ENCODE results near the gene DCAF4L1. TPM values are rescaled to one million over a fixed set of nuclear protein-coding genes. Genes with fewer than 3 reads are reported as not detected.

DCAF4L1 gene
- total RNA-seq, 1 experiment from 2014 or later: 0.41 TPM

DNA sequence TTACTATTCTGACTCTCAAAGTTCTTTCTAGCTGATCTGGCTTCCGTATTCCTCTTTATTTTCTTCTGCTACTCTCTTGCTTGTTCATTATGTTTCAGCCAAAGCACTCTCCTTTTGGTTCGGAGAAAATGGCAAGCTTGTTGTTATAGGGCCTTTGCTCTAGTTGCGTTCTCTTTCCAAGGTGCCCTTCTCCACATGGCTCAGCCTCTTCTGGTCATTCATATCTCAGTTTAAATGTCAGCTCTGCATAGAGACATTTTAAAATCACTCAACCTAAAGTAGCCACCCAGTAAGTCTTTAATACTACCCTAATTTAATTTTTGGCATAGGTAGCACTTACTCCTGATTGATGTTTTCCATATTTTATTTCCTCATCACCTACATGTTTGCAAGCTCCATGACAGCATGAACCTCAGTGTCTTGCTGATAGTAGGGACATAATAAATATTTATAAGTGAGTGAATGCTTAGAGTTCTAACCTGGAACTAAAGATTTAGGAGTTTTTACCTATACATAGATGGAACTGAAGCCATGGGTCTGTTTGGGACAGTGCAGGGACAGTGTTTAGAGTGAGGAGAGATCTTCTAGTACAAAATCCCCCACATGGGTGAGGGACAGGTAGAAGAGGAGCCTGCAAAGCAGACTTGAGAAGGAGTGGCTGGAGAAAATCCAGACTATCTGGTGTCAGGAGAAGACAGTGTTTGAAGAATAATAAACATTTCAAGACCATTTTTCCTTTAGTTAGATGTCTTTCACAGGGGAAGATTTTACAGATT, 26.6 kb downstream of the DCAF4L1 start:
- ChIA-PET POLR2A (ENCODE audit: low non-redundant PET) (no interaction called here), CTCF (no interaction called here)
- no peak for DNase-seq (ENCODE audit: low spot score)
- Histone ChIP-seq H3K27me3 (replicated peaks; ENCODE audit: insufficient read depth, low read depth, low read length, poor library complexity) (no peaks in the 10 kb centered on the region), H3K9me3 (ENCODE audit: low read depth, low read length, poor library complexity, severe bottlenecking) (no peaks in the 10 kb centered on the region), H3K4me1 (ENCODE audit: insufficient read depth, low read length, poor library complexity, severe bottlenecking) (no peaks in the 10 kb centered on the region), H3K36me3 (ENCODE audit: insufficient read depth, low read length, poor library complexity, severe bottlenecking) (no peaks in the 10 kb centered on the region), H3K27ac (ENCODE audit: low read depth, low read length, poor library complexity, severe bottlenecking) (no peak overlapping the region), H3K4me3 (ENCODE audit: low read depth, low read length, poor library complexity, severe bottlenecking) (no peak overlapping the region)
- no TSS peak for BruUV-seq (replicated peaks)
- TF ChIP-seq, protein P1, sequence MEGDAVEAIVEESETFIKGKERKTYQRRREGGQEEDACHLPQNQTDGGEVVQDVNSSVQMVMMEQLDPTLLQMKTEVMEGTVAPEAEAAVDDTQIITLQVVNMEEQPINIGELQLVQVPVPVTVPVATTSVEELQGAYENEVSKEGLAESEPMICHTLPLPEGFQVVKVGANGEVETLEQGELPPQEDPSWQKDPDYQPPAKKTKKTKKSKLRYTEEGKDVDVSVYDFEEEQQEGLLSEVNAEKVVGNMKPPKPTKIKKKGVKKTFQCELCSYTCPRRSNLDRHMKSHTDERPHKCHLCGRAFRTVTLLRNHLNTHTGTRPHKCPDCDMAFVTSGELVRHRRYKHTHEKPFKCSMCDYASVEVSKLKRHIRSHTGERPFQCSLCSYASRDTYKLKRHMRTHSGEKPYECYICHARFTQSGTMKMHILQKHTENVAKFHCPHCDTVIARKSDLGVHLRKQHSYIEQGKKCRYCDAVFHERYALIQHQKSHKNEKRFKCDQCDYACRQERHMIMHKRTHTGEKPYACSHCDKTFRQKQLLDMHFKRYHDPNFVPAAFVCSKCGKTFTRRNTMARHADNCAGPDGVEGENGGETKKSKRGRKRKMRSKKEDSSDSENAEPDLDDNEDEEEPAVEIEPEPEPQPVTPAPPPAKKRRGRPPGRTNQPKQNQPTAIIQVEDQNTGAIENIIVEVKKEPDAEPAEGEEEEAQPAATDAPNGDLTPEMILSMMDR (conservative IDR thresholded peaks at IDR 0.05; ENCODE audit: low read depth, low read length): no peak
- no peak for TF ChIP-seq EZH2 (IDR thresholded peaks at IDR 0.05; ENCODE audit: borderline replicate concordance, low read depth, low read length, poor library complexity, severe bottlenecking)
- intact Hi-C loops (cut with micrococcal nuclease; ENCODE audit: unreplicated experiment): no loop called here

DNA sequence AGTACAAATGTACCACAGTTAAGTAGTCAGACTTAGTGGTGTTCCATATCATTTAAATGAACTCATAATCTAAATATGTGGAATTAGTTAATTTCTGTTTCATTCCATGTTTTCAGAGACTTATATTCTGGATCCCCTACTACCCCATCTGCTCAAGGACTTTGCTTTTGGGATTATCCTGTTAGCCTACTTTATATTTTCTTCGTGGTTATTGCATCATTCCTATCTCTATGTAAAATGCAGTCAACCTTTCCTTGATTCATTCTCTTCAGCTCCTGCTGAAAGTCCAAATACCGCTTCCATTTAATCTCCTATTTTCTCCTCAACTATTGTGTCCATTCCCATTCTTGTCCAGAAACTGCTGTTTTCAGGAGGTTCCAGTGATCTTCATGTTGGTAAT, 33.9 kb downstream of the DCAF4L1 start:
- Histone ChIP-seq H3K27ac (ENCODE audit: low read depth, low read length, poor library complexity, severe bottlenecking) (no peak overlapping the region), H3K4me1 (ENCODE audit: insufficient read depth, low read length, poor library complexity, severe bottlenecking) (no peaks in the 10 kb centered on the region), H3K9me3 (ENCODE audit: low read depth, low read length, poor library complexity, severe bottlenecking) (no peaks in the 10 kb centered on the region), H3K36me3 (ENCODE audit: insufficient read depth, low read length, poor library complexity, severe bottlenecking) (peaks cover 5% of the 10 kb centered on the region), H3K4me3 (ENCODE audit: low read depth, low read length, poor library complexity, severe bottlenecking) (no peak overlapping the region), H3K27me3 (replicated peaks; ENCODE audit: insufficient read depth, low read depth, low read length, poor library complexity) (no peaks in the 10 kb centered on the region)
- DNase-seq (ENCODE audit: low spot score): no peak
- POLR2A ChIA-PET (ENCODE audit: low non-redundant PET): no interaction called here
- no TSS peak for BruUV-seq (replicated peaks)
- CTCF ChIA-PET: no interaction called here
- TF ChIP-seq, protein P1 (conservative IDR thresholded peaks at IDR 0.05; ENCODE audit: low read depth, low read length): no peak
- no peak for TF ChIP-seq EZH2 (IDR thresholded peaks at IDR 0.05; ENCODE audit: borderline replicate concordance, low read depth, low read length, poor library complexity, severe bottlenecking)
- intact Hi-C loops (cut with micrococcal nuclease; ENCODE audit: unreplicated experiment): no loop called here

GRCh38 chr4:42018451-42018850, 36.9 kb downstream of the DCAF4L1 start:
- intact Hi-C loops (cut with micrococcal nuclease; ENCODE audit: unreplicated experiment): no loop called here
- Histone ChIP-seq H3K9me3 (ENCODE audit: low read depth, low read length, poor library complexity, severe bottlenecking) (no peaks in the 10 kb centered on the region), H3K27ac (ENCODE audit: low read depth, low read length, poor library complexity, severe bottlenecking) (no peak overlapping the region), H3K27me3 (replicated peaks; ENCODE audit: insufficient read depth, low read depth, low read length, poor library complexity) (no peaks in the 10 kb centered on the region), H3K4me1 (ENCODE audit: insufficient read depth, low read length, poor library complexity, severe bottlenecking) (no peaks in the 10 kb centered on the region), H3K36me3 (ENCODE audit: insufficient read depth, low read length, poor library complexity, severe bottlenecking) (peaks cover 16% of the 10 kb centered on the region), H3K4me3 (ENCODE audit: low read depth, low read length, poor library complexity, severe bottlenecking) (no peak overlapping the region)
- TF ChIP-seq, protein P1 (conservative IDR thresholded peaks at IDR 0.05; ENCODE audit: low read depth, low read length): no peak
- TF ChIP-seq EZH2 (IDR thresholded peaks at IDR 0.05; ENCODE audit: borderline replicate concordance, low read depth, low read length, poor library complexity, severe bottlenecking): no peak
- POLR2A ChIA-PET (ENCODE audit: low non-redundant PET): no interaction called here
- no peak for DNase-seq (ENCODE audit: low spot score)
- no TSS peak for BruUV-seq (replicated peaks)
- CTCF ChIA-PET: no interaction called here

Other genes starting within 250 kb of the DCAF4L1 start
- 0.09 and 0.13 TPM in 2 replicates for gene PHOX2B, start 233.0 kb upstream of the DCAF4L1 start, total RNA-seq (2021)
- gene TMEM33, start 46.3 kb upstream of the DCAF4L1 start, total RNA-seq (2021): 88.2 and 104 TPM in 2 replicates
- gene SLC30A9, start 8.8 kb downstream of the DCAF4L1 start, total RNA-seq (2021): 55.8 and 62.4 TPM in 2 replicates
- 0.13 and 0.31 TPM in 2 replicates for gene BEND4, start 170.9 kb downstream of the DCAF4L1 start, total RNA-seq (2021)

Measured in A673 (cell line).